HCT116 (cell line): Measurements from ENCODE around the gene TMTC2. TPM values are rescaled to one million over a fixed set of nuclear protein-coding genes. Genes with fewer than 3 reads are reported as not detected.
"Not testable (repeated sequence)": the region's sequence is repeated elsewhere in the genome, so short reads cannot be mapped to it uniquely, and the experiment has no call there.

Source experiments
- ATAC-seq: fragments of 200-7000 bp; cut with Tn5 transposase; 2 replicates; pipeline ENCODE4 v1.9.1; 2020; ENCODE audit warnings: mild to moderate bottlenecking, moderate library complexity
- BruUV-seq: library from RNA; stranded (reverse); fragments of 400-500 nt; replicated peaks from 2 replicates; lab custom pipeline; 2021; lab: Mats Ljungman, UMichigan
- CTCF ChIA-PET: fragments of 300-600 bp; sonication (Branson Sonifier 250); formaldehyde crosslinking; loops from one replicate; lab custom pipeline; 2021; ENCODE audit warnings: antibody characterized with exemption; lab: Charles Lee
- POLR2A ChIA-PET: fragments of 300-600, 350-600 bp; sonication (Branson Sonifier 250); formaldehyde crosslinking; loops from one replicate; lab custom pipeline; 2021; ENCODE audit warnings: antibody characterized with exemption; lab: Charles Lee
- RAD21 ChIA-PET, 2 experiments: fragments of 300-600 bp; sonication (Branson Sonifier 250); formaldehyde crosslinking; loops; one replicate each; lab custom pipeline; 2023; ENCODE audit warnings: low total read pairs in 2 of 2; ENCODE audit not compliant: uncharacterized antibody in 2 of 2, unreplicated experiment in 2 of 2, low non-redundant PET in 1 of 2; lab: Charles Lee
- DNase-seq: peaks from one replicate; pipeline ENCODE4 v3.0.0-alpha.2; 2010; ENCODE audit warnings: low read depth, low spot score
- H2AFZ ChIP-seq: fragments of 200-600 bp; shearing (Covaris generic), sonication (generic); 2 replicates; pipeline ENCODE4 v1.6.1; 2017; ENCODE audit warnings: low read depth, mixed run types, mixed read lengths, antibody characterized with exemption, low read length; ENCODE audit not compliant: poor library complexity, severe bottlenecking
- H3K27ac ChIP-seq: 2 replicates; pipeline ENCODE4 v1.5.1; 2012; ENCODE audit warnings: low read depth, low read length
- H3K27me3 ChIP-seq: fragments of 200-600 bp; sonication (generic); 2 replicates; pipeline ENCODE4 v1.6.1; 2016; ENCODE audit warnings: mixed run types, low read length, mixed read lengths; ENCODE audit not compliant: insufficient read depth
- H3K36me3 ChIP-seq, 2 experiments: fragments of 200-500 bp in 1 of 2; fragments of 200-600 bp in 1 of 2; sonication (Bioruptor generic) in 1 of 2; sonication (generic) in 1 of 2; 2 replicates each; pipeline versions ENCODE4 v1.5.1 to v1.6.1; 2014 to 2016; ENCODE audit warnings: low read length in 2 of 2, inconsistent platforms in 1 of 2, mixed read lengths in 1 of 2, mixed run types in 1 of 2; ENCODE audit not compliant: insufficient read depth in 2 of 2, control insufficient read depth in 1 of 2
- H3K4me1 ChIP-seq, 2 experiments: fragments of 200-600 bp in 1 of 2; sonication (generic) in 1 of 2; 2 replicates each; pipeline versions ENCODE4 v1.5.1 to v1.6.1; 2012 to 2017; ENCODE audit warnings: low read length in 2 of 2, inconsistent platforms in 1 of 2, mild to moderate bottlenecking in 1 of 2, mixed read lengths in 1 of 2, mixed run types in 1 of 2, moderate library complexity in 1 of 2; ENCODE audit not compliant: insufficient read depth in 2 of 2, control insufficient read depth in 1 of 2
- H3K4me2 ChIP-seq: fragments of 200-600 bp; sonication (generic); 2 replicates; pipeline ENCODE4 v1.6.1; 2017; ENCODE audit warnings: mixed run types, low read length, mixed read lengths
- H3K4me3 ChIP-seq, 2 experiments: fragments of 200-600 bp in 1 of 2; sonication (generic) in 1 of 2; replicated peaks in 1 of 2; 2 replicates each; pipeline ENCODE4 v1.5.1; 2011 to 2016; ENCODE audit warnings: low read length in 2 of 2, control low read depth in 1 of 2, low read depth in 1 of 2, mild to moderate bottlenecking in 1 of 2, mixed read lengths in 1 of 2, mixed run types in 1 of 2
- H3K79me2 ChIP-seq: fragments of 200-600 bp; sonication (generic); 2 replicates; pipeline ENCODE4 v1.6.1; 2017; ENCODE audit warnings: mild to moderate bottlenecking, mixed run types, low read length, moderate library complexity, mixed read lengths; ENCODE audit not compliant: insufficient read depth
- H3K9ac ChIP-seq: fragments of 200-600 bp; sonication (generic); 2 replicates; pipeline ENCODE4 v1.6.1; 2016; ENCODE audit warnings: low read length, mixed read lengths
- H3K9me2 ChIP-seq: fragments of 200-600 bp; sonication (generic), shearing (Covaris generic); 2 replicates; pipeline ENCODE4 v1.6.1; 2017; ENCODE audit warnings: mixed run types, mild to moderate bottlenecking, moderate library complexity; ENCODE audit not compliant: insufficient read depth
- H3K9me3 ChIP-seq, 2 experiments: fragments of 200-500 bp in 1 of 2; fragments of 200-600 bp in 1 of 2; sonication (Bioruptor generic) in 1 of 2; sonication (generic) in 1 of 2; 2 replicates each; pipeline ENCODE4 v1.6.1; 2014 to 2017; ENCODE audit warnings: low read length in 2 of 2, mixed read lengths in 2 of 2, inconsistent platforms in 1 of 2, low read depth in 1 of 2, mild to moderate bottlenecking in 1 of 2, mixed run types in 1 of 2, moderate library complexity in 1 of 2; ENCODE audit not compliant: control insufficient read depth in 1 of 2, insufficient read depth in 1 of 2
- H4K20me1 ChIP-seq: fragments of 200-600 bp; sonication (generic), shearing (Covaris generic); 2 replicates; pipeline ENCODE4 v1.6.1; 2017; ENCODE audit warnings: mixed run types, mild to moderate bottlenecking, moderate library complexity; ENCODE audit not compliant: insufficient read depth
- CEBPB ChIP-seq: IDR thresholded peaks from 2 replicates; pipeline ENCODE4 v1.6.1; 2012; ENCODE audit warnings: low read depth
- SRF ChIP-seq: IDR thresholded peaks from 2 replicates; pipeline ENCODE4 v1.6.1; 2012; ENCODE audit warnings: low read depth
- ZBTB33 ChIP-seq: IDR thresholded peaks from 2 replicates; pipeline ENCODE4 v1.6.1; 2011; ENCODE audit warnings: mild to moderate bottlenecking, low read length, moderate library complexity; ENCODE audit not compliant: insufficient replicate concordance; ENCODE audit errors: extremely low read depth
- intact Hi-C: fragments of 100-400 bp; cut with micrococcal nuclease; formaldehyde crosslinking; loops from 2 replicates; pipeline ENCODE4 v1.10.0; 2022
- total RNA-seq: library from RNA; stranded (reverse); gene quantifications from one replicate; pipeline ENCODE4 v1.2.1, GENCODE V29; 2021; ENCODE audit not compliant: unreplicated experiment

The TMTC2 gene
- total RNA-seq, 1 experiment from 2014 or later, result 11.5 TPM

GRCh38 chr12:82760423-82760822 is 73.7 kb downstream of the TMTC2 start (continued):
- TF ChIP-seq ZBTB33, result no peak

GRCh38 chr12:82765206-82765605 is 78.5 kb downstream of the TMTC2 start:
- H3K9ac ChIP-seq, ATAC-seq, H3K9me3 ChIP-seq, H3K4me2 ChIP-seq, CTCF ChIA-PET, POLR2A ChIA-PET, BruUV-seq, DNase-seq, H3K27me3 ChIP-seq, intact Hi-C loops, H3K4me3 ChIP-seq, H3K9me2 ChIP-seq, H4K20me1 ChIP-seq, RAD21 ChIA-PET, H3K4me1 ChIP-seq, H3K79me2 ChIP-seq, H2AFZ ChIP-seq, H3K36me3 ChIP-seq, H3K27ac ChIP-seq: not testable (repeated sequence)

DNA sequence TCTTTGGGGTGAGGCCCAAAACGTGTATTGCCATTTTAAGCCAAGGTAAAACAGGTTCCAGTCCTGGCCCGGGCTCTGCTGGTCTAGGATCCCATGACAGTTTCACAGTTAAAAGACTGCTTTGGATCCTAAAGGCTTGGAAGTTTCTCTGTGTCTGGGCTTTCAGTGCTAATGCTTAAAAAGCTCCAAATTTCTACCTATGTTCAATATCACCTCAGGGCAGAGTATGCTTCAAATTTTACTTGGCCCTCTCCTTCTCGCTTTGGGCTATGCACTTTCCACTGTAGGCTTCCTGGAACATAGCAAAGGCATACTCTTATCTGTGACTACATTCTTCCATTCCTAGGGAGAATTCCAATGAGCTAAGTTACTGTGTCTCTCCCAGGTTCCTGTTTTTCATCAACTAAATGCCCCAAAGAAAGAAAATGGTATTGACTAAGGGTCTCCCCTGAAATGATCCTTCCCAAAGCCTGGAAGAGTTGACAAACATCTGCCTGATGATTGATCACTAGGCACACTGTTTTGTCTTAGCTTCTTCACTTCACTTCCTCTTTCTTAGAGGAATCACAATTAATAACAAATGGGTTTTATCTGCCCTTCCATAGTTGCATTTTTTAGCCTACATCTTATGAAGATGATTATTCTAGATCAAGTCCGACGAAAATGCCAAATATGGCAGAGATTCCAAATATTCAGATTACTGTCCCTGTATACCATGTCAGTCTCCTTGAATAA is 79.4 kb downstream of the TMTC2 start:
- no peaks in the 10 kb centered on the region for H3K4me1 ChIP-seq

More for the DNA sequence above, 79.4 kb downstream of the TMTC2 start:
- no peak overlapping the region for H3K4me3 ChIP-seq
- BruUV-seq, result no TSS peak
- no peaks in the 10 kb centered on the region for H3K9me2 ChIP-seq
- ChIA-PET RAD21 (no interaction called here), POLR2A (no interaction called here), CTCF (no interaction called here)
- no peaks in the 10 kb centered on the region for H3K79me2 ChIP-seq
- H3K4me2 ChIP-seq, result no peak overlapping the region
- no peak overlapping the region for H3K9ac ChIP-seq
- H3K9me3 ChIP-seq, result no peaks in the 10 kb centered on the region
- no peak for ATAC-seq
- H4K20me1 ChIP-seq, result no peaks in the 10 kb centered on the region
- intact Hi-C loops, result no loop called here
- H3K36me3 ChIP-seq, result no peaks in the 10 kb centered on the region
- no peak for DNase-seq
- H3K27ac ChIP-seq, result no peak overlapping the region
- H3K27me3 ChIP-seq, result no peaks in the 10 kb centered on the region
- no peak for TF ChIP-seq CEBPB
- no peak for TF ChIP-seq ZBTB33
- TF ChIP-seq SRF, result no peak
- no peak overlapping the region for H2AFZ ChIP-seq
